Measurements from ENCODE around the gene SLN. TPM values are rescaled to one million over a fixed set of nuclear protein-coding genes. Genes with fewer than 3 reads are reported as not detected.

The SLN gene
- total RNA-seq, 1 donor from 2014 or later = not detected

DNA sequence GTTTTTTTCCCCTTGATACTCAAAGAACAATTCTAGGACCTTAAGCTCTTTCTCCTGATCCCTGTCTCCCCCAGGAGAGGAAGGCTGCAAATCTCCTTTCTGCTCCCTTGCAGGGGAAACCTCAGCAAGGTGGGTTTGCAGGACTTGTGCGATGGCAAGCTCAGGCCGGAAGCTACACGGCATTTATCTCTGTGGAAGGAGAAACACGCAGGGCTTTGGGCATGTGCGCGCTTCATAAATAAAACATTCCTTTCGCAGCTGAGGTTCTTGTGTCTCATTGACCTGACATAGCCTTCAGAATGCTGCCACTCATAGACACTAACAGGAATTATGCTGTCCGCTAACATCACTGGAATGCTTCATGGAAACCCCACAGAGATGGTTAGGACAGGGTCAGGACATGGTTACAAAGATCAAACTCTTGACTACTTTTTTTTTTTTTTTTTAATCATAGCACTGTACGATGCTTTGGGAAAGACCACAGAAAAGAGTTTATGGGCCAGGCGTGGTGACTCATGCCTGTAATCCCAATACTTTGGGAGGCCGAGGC, 42.6 kb downstream of the SLN start:
- DNase-seq (ENCODE audit: low spot score, unreplicated experiment) = no peak
- no peaks in the 10 kb centered on the region for H3K27me3 Mint-ChIP-seq
- no peak overlapping the region for H3K27ac Mint-ChIP-seq

DNA sequence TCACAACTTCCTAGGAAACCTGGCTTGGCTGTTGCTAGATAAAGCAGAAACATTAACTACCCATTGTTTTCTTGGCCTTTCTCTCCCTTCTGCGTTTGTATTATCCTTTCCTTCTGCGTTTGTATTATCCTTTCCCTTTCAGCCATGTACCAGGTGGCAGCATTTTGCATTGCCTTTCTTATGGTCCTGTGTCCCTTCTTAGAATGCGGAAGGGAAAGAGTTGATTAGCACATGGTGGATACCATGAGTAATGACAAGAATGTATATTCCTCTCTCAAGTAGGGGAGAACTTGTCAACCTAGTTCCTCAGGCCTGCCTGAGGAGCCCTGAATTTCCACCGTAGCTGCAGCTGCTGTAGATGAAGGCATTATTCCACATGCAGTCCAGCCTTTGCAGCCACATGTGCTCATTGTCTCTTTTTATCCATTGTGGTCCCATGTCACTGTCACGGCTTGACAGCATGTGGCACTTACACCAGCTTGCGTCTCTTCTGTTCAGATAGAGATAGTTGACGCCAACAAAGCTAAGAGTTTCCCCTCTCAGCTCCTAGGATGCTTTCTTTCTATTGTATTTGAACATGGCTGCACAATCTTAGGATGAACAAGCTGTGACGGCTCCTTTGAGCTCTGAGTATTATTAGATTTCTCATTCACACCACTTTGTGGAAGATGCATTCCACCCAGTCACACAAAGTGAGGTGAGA, 44.8 kb downstream of the SLN start:
- H3K4me1 Mint-ChIP-seq (ENCODE audit: low read depth) = peaks cover 3% of the 10 kb centered on the region

More for the DNA sequence above, 42.6 kb downstream of the SLN start:
- Mint-ChIP-seq H3K4me3 (ENCODE audit: low read depth) (no peak overlapping the region), H3K36me3 (ENCODE audit: insufficient read depth) (no peaks in the 10 kb centered on the region), H3K9me3 (ENCODE audit: low read depth) (no peaks in the 10 kb centered on the region), H3K4me1 (ENCODE audit: low read depth) (peaks cover 3% of the 10 kb centered on the region)
- TF ChIP-seq, protein P1, sequence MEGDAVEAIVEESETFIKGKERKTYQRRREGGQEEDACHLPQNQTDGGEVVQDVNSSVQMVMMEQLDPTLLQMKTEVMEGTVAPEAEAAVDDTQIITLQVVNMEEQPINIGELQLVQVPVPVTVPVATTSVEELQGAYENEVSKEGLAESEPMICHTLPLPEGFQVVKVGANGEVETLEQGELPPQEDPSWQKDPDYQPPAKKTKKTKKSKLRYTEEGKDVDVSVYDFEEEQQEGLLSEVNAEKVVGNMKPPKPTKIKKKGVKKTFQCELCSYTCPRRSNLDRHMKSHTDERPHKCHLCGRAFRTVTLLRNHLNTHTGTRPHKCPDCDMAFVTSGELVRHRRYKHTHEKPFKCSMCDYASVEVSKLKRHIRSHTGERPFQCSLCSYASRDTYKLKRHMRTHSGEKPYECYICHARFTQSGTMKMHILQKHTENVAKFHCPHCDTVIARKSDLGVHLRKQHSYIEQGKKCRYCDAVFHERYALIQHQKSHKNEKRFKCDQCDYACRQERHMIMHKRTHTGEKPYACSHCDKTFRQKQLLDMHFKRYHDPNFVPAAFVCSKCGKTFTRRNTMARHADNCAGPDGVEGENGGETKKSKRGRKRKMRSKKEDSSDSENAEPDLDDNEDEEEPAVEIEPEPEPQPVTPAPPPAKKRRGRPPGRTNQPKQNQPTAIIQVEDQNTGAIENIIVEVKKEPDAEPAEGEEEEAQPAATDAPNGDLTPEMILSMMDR (IDR thresholded peaks at IDR 0.05; ENCODE audit: unreplicated experiment) = no peak

DNA sequence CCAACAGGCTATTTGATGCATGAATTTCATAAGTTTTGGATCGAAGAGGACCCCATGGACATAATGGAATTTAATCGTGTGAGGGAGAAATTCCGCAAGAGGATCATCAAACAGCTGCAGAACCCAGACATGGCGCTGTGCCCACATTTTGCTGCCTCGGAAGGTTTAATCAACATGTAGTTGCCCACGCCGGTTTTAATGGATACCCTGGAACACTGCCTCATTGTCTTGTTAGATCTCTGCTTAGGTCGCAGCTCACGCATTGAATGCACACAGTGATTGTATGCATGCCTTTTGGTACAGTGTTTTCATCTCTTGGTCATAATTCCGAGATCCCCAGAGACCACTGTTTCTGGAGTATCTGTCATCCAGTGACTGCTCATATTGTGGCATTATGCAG, 46.8 kb downstream of the SLN start:
- H3K36me3 Mint-ChIP-seq (ENCODE audit: insufficient read depth) = no peaks in the 10 kb centered on the region
- no peak for DNase-seq (ENCODE audit: low spot score, unreplicated experiment)
- H3K27ac Mint-ChIP-seq = no peak overlapping the region
- H3K9me3 Mint-ChIP-seq (ENCODE audit: low read depth) = no peaks in the 10 kb centered on the region
- no peak overlapping the region for H3K4me3 Mint-ChIP-seq (ENCODE audit: low read depth)
- TF ChIP-seq, protein P1 (IDR thresholded peaks at IDR 0.05; ENCODE audit: unreplicated experiment) = no peak
- H3K4me1 Mint-ChIP-seq (ENCODE audit: low read depth) = no peaks in the 10 kb centered on the region
- no peaks in the 10 kb centered on the region for H3K27me3 Mint-ChIP-seq

More for the DNA sequence above, 44.8 kb downstream of the SLN start:
- TF ChIP-seq, protein P1 (IDR thresholded peaks at IDR 0.05; ENCODE audit: unreplicated experiment) = no peak
- Mint-ChIP-seq H3K9me3 (ENCODE audit: low read depth) (no peaks in the 10 kb centered on the region), H3K36me3 (ENCODE audit: insufficient read depth) (no peaks in the 10 kb centered on the region), H3K27ac (no peak overlapping the region), H3K4me3 (ENCODE audit: low read depth) (no peak overlapping the region), H3K27me3 (no peaks in the 10 kb centered on the region)
- no peak for DNase-seq (ENCODE audit: low spot score, unreplicated experiment)

DNA sequence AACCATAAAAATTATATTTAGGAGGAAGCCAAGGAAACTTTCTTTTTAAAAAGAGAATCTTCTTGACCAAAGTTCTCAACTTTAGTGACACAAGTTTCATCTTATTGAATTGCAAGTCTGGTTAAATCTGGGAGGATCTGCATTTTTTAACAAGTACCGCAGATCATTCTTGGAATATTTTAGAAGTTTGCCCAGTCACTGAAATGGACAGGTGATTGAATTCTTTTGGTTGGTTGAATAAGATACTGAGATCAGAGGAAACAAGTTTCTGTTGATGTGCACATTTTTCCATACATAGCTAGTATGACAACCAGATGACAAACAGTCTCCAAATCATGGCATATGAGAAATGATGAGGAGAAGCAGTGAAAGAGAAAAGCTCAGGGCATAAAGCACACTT, 50.2 kb downstream of the SLN start:
- Mint-ChIP-seq H3K27ac (no peak overlapping the region), H3K4me1 (ENCODE audit: low read depth) (no peaks in the 10 kb centered on the region), H3K4me3 (ENCODE audit: low read depth) (no peak overlapping the region), H3K36me3 (ENCODE audit: insufficient read depth) (no peaks in the 10 kb centered on the region), H3K9me3 (ENCODE audit: low read depth) (no peaks in the 10 kb centered on the region), H3K27me3 (no peaks in the 10 kb centered on the region)
- TF ChIP-seq, protein P1 (IDR thresholded peaks at IDR 0.05; ENCODE audit: unreplicated experiment) = no peak
- no peak for DNase-seq (ENCODE audit: low spot score, unreplicated experiment)

DNA sequence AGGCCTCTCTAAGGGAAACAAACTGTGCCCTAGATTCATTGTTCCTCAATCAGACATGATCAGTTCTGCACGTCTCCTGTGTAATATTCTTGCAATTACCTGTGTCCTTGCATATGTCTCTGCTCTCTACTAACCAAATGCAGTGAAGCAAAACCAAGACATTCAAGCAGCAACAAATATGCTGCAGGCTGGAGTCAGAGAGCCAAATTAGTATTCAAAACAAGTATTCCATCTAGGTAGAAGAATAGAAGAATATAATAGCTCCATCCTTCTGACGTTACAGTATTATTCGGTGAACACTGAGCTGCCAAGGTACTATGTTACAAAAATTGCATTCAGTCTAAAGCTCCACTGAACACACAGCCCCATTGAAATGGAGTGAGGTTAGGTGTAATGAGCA, 51.8 kb downstream of the SLN start:
- no peaks in the 10 kb centered on the region for H3K27me3 Mint-ChIP-seq

More for the DNA sequence above, 51.8 kb downstream of the SLN start:
- Mint-ChIP-seq H3K4me1 (ENCODE audit: low read depth) (no peaks in the 10 kb centered on the region), H3K9me3 (ENCODE audit: low read depth) (no peaks in the 10 kb centered on the region), H3K36me3 (ENCODE audit: insufficient read depth) (no peaks in the 10 kb centered on the region), H3K4me3 (ENCODE audit: low read depth) (no peak overlapping the region), H3K27ac (no peak overlapping the region)
- no peak for DNase-seq (ENCODE audit: low spot score, unreplicated experiment)
- TF ChIP-seq, protein P1 (IDR thresholded peaks at IDR 0.05; ENCODE audit: unreplicated experiment) = no peak

Measured in progenitor cell of endocrine pancreas (in vitro differentiated cells).